H1 (cell line): Measurements from ENCODE around the gene RCOR2. TPM values are rescaled to one million over a fixed set of nuclear protein-coding genes. Genes with fewer than 3 reads are reported as not detected.
"Not testable (repeated sequence)": the region's sequence is repeated elsewhere in the genome, so short reads cannot be mapped to it uniquely, and the experiment has no call there.

Source experiments
- CTCF ChIA-PET: fragments of 300-600 bp; sonication (Branson Sonifier 250); formaldehyde crosslinking; loops from one replicate; lab custom pipeline; 2021; ENCODE audit not compliant: partially characterized antibody; lab: Charles Lee
- POLR2A ChIA-PET: fragments of 300-600 bp; sonication (Branson Sonifier 250); formaldehyde crosslinking; loops from one replicate; lab custom pipeline; 2021; ENCODE audit warnings: inconsistent platforms; ENCODE audit not compliant: partially characterized antibody; lab: Charles Lee
- DNase-seq, 2 experiments: peaks; one replicate each; pipeline versions ENCODE4 v3.0.0 to v3.0.0-alpha.2; 2010 to 2022; ENCODE audit warnings: low spot score in 2 of 2, low read depth in 1 of 2, mixed read lengths in 1 of 2
- FAIRE-seq: peaks from 2 replicates; lab custom pipeline; 2011; peaks lifted over from hg19 to GRCh38; lab: Jason Lieb, UNC
- H2AFZ ChIP-seq: 2 replicates; pipeline ENCODE4 v1.8.1; 2012; ENCODE audit warnings: low read length, inconsistent platforms
- H2AK5ac ChIP-seq: 2 replicates; pipeline ENCODE4 v1.6.1; 2013; ENCODE audit warnings: low read depth, low read length
- H2BK120ac ChIP-seq: replicated peaks from 2 replicates; pipeline ENCODE3; 2013; ENCODE audit warnings: low read depth, low read length, inconsistent platforms
- H2BK12ac ChIP-seq: 2 replicates; pipeline ENCODE4 v1.6.1; 2013; ENCODE audit warnings: low read depth, low read length
- H2BK15ac ChIP-seq: 2 replicates; pipeline ENCODE4 v1.6.1; 2013; ENCODE audit warnings: low read length
- H2BK20ac ChIP-seq: 2 replicates; pipeline ENCODE4 v1.6.1; 2013; ENCODE audit warnings: low read length
- H2BK5ac ChIP-seq: 2 replicates; pipeline ENCODE4 v1.6.1; 2013; ENCODE audit warnings: low read depth, low read length
- H3K14ac ChIP-seq: 2 replicates; pipeline ENCODE4 v1.6.1; 2013; ENCODE audit warnings: inconsistent platforms; ENCODE audit not compliant: insufficient read length
- H3K18ac ChIP-seq: 2 replicates; pipeline ENCODE4 v1.6.1; 2013; ENCODE audit warnings: low read length; ENCODE audit errors: extremely low read depth
- H3K23ac ChIP-seq: 2 replicates; pipeline ENCODE4 v1.6.1; 2013; ENCODE audit warnings: inconsistent platforms; ENCODE audit not compliant: insufficient read length
- H3K23me2 ChIP-seq: 2 replicates; pipeline ENCODE4 v1.6.1; 2013; ENCODE audit warnings: low read depth, low read length
- H3K27ac ChIP-seq: 2 replicates; pipeline ENCODE4 v1.6.1; 2011; ENCODE audit warnings: low read depth, low read length, inconsistent platforms
- H3K27me3 ChIP-seq, 4 experiments: replicated peaks in 1 of 4; 1 replicate in 1 of 4; 2 replicates in 3 of 4; pipeline versions ENCODE4 v1.6.1 to v1.8.1; 2011 to 2013; ENCODE audit warnings: low read length in 3 of 4, mild to moderate bottlenecking in 3 of 4, inconsistent platforms in 2 of 4, mixed read lengths in 2 of 4, moderate library complexity in 1 of 4; ENCODE audit not compliant: control insufficient read depth in 3 of 4, insufficient read depth in 3 of 4; ENCODE audit errors: extremely low read depth in 1 of 4
- H3K36me3 ChIP-seq, 4 experiments: 2 replicates each; pipeline versions ENCODE4 v1.6.1 to v1.8.1; 2011 to 2013; ENCODE audit warnings: mild to moderate bottlenecking in 4 of 4, low read length in 3 of 4, moderate library complexity in 2 of 4, control low read depth in 1 of 4, inconsistent platforms in 1 of 4; ENCODE audit not compliant: insufficient read depth in 4 of 4, control insufficient read depth in 2 of 4
- H3K4ac ChIP-seq: replicated peaks from 2 replicates; pipeline ENCODE3; 2013; ENCODE audit warnings: low read length, low read depth, mixed read lengths, inconsistent platforms; ENCODE audit not compliant: insufficient read length
- H3K4me1 ChIP-seq, 4 experiments: replicated peaks in 1 of 4; 1 replicate in 1 of 4; 2 replicates in 3 of 4; pipeline versions ENCODE4 v1.6.1 to v1.8.1; 2011 to 2013; ENCODE audit warnings: low read length in 3 of 4, inconsistent platforms in 2 of 4, mixed read lengths in 1 of 4; ENCODE audit not compliant: insufficient read depth in 4 of 4, control insufficient read depth in 3 of 4
- H3K4me2 ChIP-seq, 2 experiments: 2 replicates each; pipeline versions ENCODE4 v1.6.1 to v1.8.1; 2011 to 2013; ENCODE audit warnings: low read depth in 2 of 2, low read length in 2 of 2, control low read depth in 1 of 2, inconsistent platforms in 1 of 2, mild to moderate bottlenecking in 1 of 2; ENCODE audit not compliant: insufficient read depth in 1 of 2
- H3K4me3 ChIP-seq, 4 experiments: fragments of 200-600, 300-600 bp in 1 of 4; sonication (generic), shearing (Covaris generic), sonication (Bioruptor Twin) in 1 of 4; 2 replicates each; pipeline versions ENCODE4 v1.5.1 to v1.8.1; 2011 to 2016; ENCODE audit warnings: low read length in 4 of 4, low read depth in 3 of 4, control low read depth in 2 of 4, inconsistent platforms in 2 of 4, mild to moderate bottlenecking in 2 of 4, mixed read lengths in 1 of 4, moderate library complexity in 1 of 4; ENCODE audit not compliant: insufficient read depth in 2 of 4; ENCODE audit errors: extremely low read depth in 1 of 4
- H3K56ac ChIP-seq: replicated peaks from 2 replicates; pipeline ENCODE3; 2013; ENCODE audit warnings: low read depth, mild to moderate bottlenecking, mixed read lengths, low read length, inconsistent platforms; ENCODE audit not compliant: insufficient read length
- H3K79me1 ChIP-seq: 2 replicates; pipeline ENCODE4 v1.6.1; 2013; ENCODE audit warnings: low read depth, low read length, control low read depth
- H3K79me2 ChIP-seq, 2 experiments: 2 replicates each; pipeline versions ENCODE4 v1.6.1 to v1.8.1; 2012 to 2013; ENCODE audit warnings: low read length in 2 of 2, mild to moderate bottlenecking in 2 of 2, inconsistent platforms in 1 of 2; ENCODE audit not compliant: insufficient read depth in 2 of 2, control insufficient read depth in 1 of 2
- H3K9ac ChIP-seq, 4 experiments: replicated peaks in 1 of 4; 1 replicate in 1 of 4; 2 replicates in 3 of 4; pipeline versions ENCODE4 v1.6.1 to v1.8.1; 2011 to 2013; ENCODE audit warnings: low read depth in 3 of 4, low read length in 3 of 4, control low read depth in 2 of 4, mild to moderate bottlenecking in 2 of 4, moderate library complexity in 2 of 4, inconsistent platforms in 1 of 4; ENCODE audit errors: extremely low read depth in 1 of 4
- H3K9me3 ChIP-seq, 2 experiments: 2 replicates each; pipeline versions ENCODE4 v1.6.1 to v1.8.1; 2012 to 2013; ENCODE audit warnings: mild to moderate bottlenecking in 2 of 2, moderate library complexity in 2 of 2, control low read depth in 1 of 2, inconsistent platforms in 1 of 2, low read depth in 1 of 2, low read length in 1 of 2, mixed read lengths in 1 of 2; ENCODE audit not compliant: insufficient read depth in 2 of 2
- H4K20me1 ChIP-seq, 2 experiments: replicated peaks in 1 of 2; 2 replicates each; pipeline versions ENCODE3 to v1.8.1; 2011 to 2013; ENCODE audit warnings: inconsistent platforms in 2 of 2, low read length in 2 of 2, mild to moderate bottlenecking in 1 of 2; ENCODE audit not compliant: insufficient read depth in 2 of 2, control insufficient read depth in 1 of 2
- H4K5ac ChIP-seq: 2 replicates; pipeline ENCODE4 v1.6.1; 2013; ENCODE audit warnings: low read length, low read depth, mixed read lengths, inconsistent platforms; ENCODE audit not compliant: insufficient read length
- H4K8ac ChIP-seq: 2 replicates; pipeline ENCODE4 v1.8.0; 2013; ENCODE audit warnings: mild to moderate bottlenecking, moderate library complexity, low read length, inconsistent platforms; ENCODE audit not compliant: insufficient read depth; ENCODE audit errors: extremely low read depth
- H4K91ac ChIP-seq: replicated peaks from 2 replicates; pipeline ENCODE3; 2013; ENCODE audit warnings: low read length, mixed read lengths, inconsistent platforms; ENCODE audit not compliant: insufficient read length
- WGBS, 2 experiments: shearing (Covaris generic) in 1 of 2; methylation state at CpG; one replicate each; pipeline versions ENCODE4 v1.1.6 to v1.1.7; 2013 to 2015; ENCODE audit warnings: low lambda C conversion rate in 2 of 2, mixed read lengths in 2 of 2, inconsistent platforms in 1 of 2, low coverage in 1 of 2, missing lambda C conversion rate in 1 of 2; ENCODE audit not compliant: insufficient replicate concordance in 2 of 2, insufficient coverage in 1 of 2, insufficient read length in 1 of 2; ENCODE audit errors: extremely low coverage in 1 of 2, missing lambda C conversion rate in 1 of 2; 5-methylcytosine and 5-hydroxymethylcytosine counted together
- polyA plus RNA-seq, 7 experiments: library from polyadenylated mRNA; depleted of rRNA in 3 of 7; stranded (reverse) in 5 of 7; unstranded in 2 of 7; fragments of >200 nt in 5 of 7; fragments of 200-250 nt in 2 of 7; gene quantifications; 1 replicate in 5 of 7; 2 replicates in 1 of 7; 4 replicates in 1 of 7; pipeline versions ENCODE4 v1.2.1 to v1.2.3, GENCODE V29; 2011 to 2013; ENCODE audit warnings: missing spikeins in 2 of 7, mixed read lengths in 2 of 7
- total RNA-seq: library from RNA; stranded (reverse); fragmentation: NEBNext Ultra II Directional; extraction: Animal tissue kit (Norgen Biotek cat#: 25700); gene quantifications from 2 replicates; pipeline ENCODE4 v1.2.1, GENCODE V29; 2021

Gene RCOR2
- total and polyA plus RNA-seq, 2 of the 8 experiments (the other 6 are each of a cell fraction or from before 2014, with no cell fraction given) = 54.6 to 78.0 TPM

DNA sequence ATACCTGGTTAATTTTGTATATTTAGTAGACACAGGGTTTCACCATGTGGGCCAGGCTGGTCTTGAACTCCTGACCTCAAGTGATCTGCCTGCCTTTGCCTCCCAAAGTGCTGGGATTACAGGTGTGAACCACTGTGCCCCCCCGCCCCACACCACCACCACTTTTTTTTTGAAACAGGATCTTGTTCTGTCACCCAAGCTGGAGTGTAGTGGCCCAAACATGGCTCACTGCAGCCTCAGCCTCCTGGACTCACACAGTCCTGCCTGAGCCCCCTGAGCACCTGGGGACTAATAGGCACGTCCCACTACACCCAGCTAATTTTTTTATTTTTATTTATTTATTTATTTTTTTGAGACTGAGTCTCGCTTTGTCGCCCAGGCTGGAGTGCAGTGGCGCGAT, 53.3 kb downstream of the RCOR2 start:
- H3K4ac ChIP-seq, H3K4me2 ChIP-seq, H3K9ac ChIP-seq, H3K27me3 ChIP-seq, H4K91ac ChIP-seq, H2BK12ac ChIP-seq, H2BK120ac ChIP-seq, H3K4me1 ChIP-seq, H3K36me3 ChIP-seq, H2BK5ac ChIP-seq, H2AK5ac ChIP-seq, H3K9me3 ChIP-seq, H3K18ac ChIP-seq, H2BK20ac ChIP-seq, H3K14ac ChIP-seq, H3K56ac ChIP-seq, DNase-seq, H4K5ac ChIP-seq, H3K23me2 ChIP-seq, H3K27ac ChIP-seq, FAIRE-seq, H2BK15ac ChIP-seq, H3K23ac ChIP-seq, H3K4me3 ChIP-seq, H2AFZ ChIP-seq: not testable (repeated sequence)
- peaks cover 7 to 75% of the 10 kb centered on the region in 2 experiments; a peak in 3 of 4 replicates for H3K79me2 ChIP-seq
- peak overlapping the region; percentile 40; the same call in 1 of the 2 replicates for H4K8ac ChIP-seq
- H4K20me1 ChIP-seq = peaks cover 2 to 14% of the 10 kb centered on the region in 2 experiments
- H3K79me1 ChIP-seq = peaks cover 13% of the 10 kb centered on the region
- WGBS, 2 experiments = 90% methylated on average over 6 of the region's 6 CpGs; no CpG with 5 or more reads in 1 of the 2 experiments
- POLR2A ChIA-PET = interaction anchor here (1.2 to 1.9 kb wide), 2 partner anchors 15 to 20 kb away, joined by 3 to 7 read pairs; no protein-coding TSS in a partner anchor
- CTCF ChIA-PET = interaction anchor here (1.4 to 4.4 kb wide), 4 partner anchors 9 to 19 kb away, joined by 4 to 21 read pairs (median 12); no protein-coding TSS in a partner anchor
